OCI-LY3 (cell line): ENCODE data around the gene ZNF423.

ENCODE experiments used
- EZH2phosphoT487 ChIP-seq: fragments of 200-600 bp; shearing (Covaris generic); IDR thresholded peaks from 2 replicates; pipeline ENCODE4 v1.6.1; 2018; ENCODE audit warnings: antibody characterized with exemption, mixed run types, low read depth
- TF ChIP-seq, protein P1 (sequence below): fragments of 200-600, 300-600 bp; sonication (generic); IDR thresholded peaks from 2 replicates; pipeline ENCODE4 v1.5.1; 2014; ENCODE audit warnings: antibody characterized with exemption, low read length, low read depth

DNA sequence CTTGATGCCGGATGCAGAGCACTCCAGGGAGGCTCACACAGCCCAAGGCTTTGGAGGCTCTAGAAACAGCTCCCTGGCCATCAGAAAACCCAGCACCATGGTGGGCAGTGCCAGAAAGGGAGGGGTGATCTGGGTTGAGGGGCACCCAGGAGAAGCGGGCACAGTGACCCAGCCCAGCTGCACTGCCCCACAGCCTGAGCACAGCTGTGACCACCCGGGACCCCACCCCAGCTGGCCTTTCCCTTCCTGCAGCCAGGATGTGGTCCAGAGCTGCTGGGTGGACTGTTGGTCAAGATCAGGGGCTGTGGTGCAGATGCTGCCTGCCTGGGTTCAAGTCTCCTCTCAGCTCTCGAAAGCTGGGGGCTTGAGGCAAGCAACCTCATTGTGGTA, 223.1 kb downstream of the ZNF423 start:
- TF ChIP-seq, protein P1, sequence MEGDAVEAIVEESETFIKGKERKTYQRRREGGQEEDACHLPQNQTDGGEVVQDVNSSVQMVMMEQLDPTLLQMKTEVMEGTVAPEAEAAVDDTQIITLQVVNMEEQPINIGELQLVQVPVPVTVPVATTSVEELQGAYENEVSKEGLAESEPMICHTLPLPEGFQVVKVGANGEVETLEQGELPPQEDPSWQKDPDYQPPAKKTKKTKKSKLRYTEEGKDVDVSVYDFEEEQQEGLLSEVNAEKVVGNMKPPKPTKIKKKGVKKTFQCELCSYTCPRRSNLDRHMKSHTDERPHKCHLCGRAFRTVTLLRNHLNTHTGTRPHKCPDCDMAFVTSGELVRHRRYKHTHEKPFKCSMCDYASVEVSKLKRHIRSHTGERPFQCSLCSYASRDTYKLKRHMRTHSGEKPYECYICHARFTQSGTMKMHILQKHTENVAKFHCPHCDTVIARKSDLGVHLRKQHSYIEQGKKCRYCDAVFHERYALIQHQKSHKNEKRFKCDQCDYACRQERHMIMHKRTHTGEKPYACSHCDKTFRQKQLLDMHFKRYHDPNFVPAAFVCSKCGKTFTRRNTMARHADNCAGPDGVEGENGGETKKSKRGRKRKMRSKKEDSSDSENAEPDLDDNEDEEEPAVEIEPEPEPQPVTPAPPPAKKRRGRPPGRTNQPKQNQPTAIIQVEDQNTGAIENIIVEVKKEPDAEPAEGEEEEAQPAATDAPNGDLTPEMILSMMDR: no peak
- TF ChIP-seq EZH2phosphoT487: no peak
